Psoas muscle (tissue), 8 donors: ENCODE results near the gene SLCO2A1. TPM values are rescaled to one million over a fixed set of nuclear protein-coding genes. Genes with fewer than 3 reads are reported as not detected.
"Not testable (repeated sequence)": the region's sequence is repeated elsewhere in the genome, so short reads cannot be mapped to it uniquely, and the experiment has no call there.

Experiments
- ATAC-seq, 4 donors: fragments of 200-7000 bp; cut with Tn5 transposase; one replicate each; pipeline ENCODE4 v1.9.1; 2020; ENCODE audit warnings: moderate library complexity in 3 of 4, mild to moderate bottlenecking in 2 of 4
- DNase-seq, 2 donors: peaks; one replicate each; pipeline ENCODE4 v3.0.0-alpha.2; 2020
- H3K27ac ChIP-seq: fragments of 200-600 bp; one replicate; pipeline ENCODE4 v1.8.0; 2022
- H3K27me3 ChIP-seq, 3 donors: fragments of 200-600 bp in 1 of 3; one replicate each; pipeline versions ENCODE4 v1.6.1 to v1.8.0; 2013 to 2022; ENCODE audit warnings: low read length in 2 of 3, mild to moderate bottlenecking in 2 of 3, moderate library complexity in 1 of 3; ENCODE audit not compliant: insufficient read depth in 3 of 3
- H3K36me3 ChIP-seq, 2 donors: fragments of 200-600 bp in 1 of 2; one replicate each; pipeline versions ENCODE4 v1.6.1 to v1.8.0; 2013 to 2022; ENCODE audit warnings: low read depth in 1 of 2, mild to moderate bottlenecking in 1 of 2, moderate library complexity in 1 of 2; ENCODE audit not compliant: insufficient read depth in 1 of 2
- H3K4me1 ChIP-seq: fragments of 200-600 bp; one replicate; pipeline ENCODE4 v1.8.0; 2022
- H3K4me3 ChIP-seq: fragments of 200-600 bp; one replicate; pipeline ENCODE4 v1.8.0; 2022; ENCODE audit warnings: mild to moderate bottlenecking
- H3K9me3 ChIP-seq: fragments of 200-600 bp; one replicate; pipeline ENCODE4 v1.8.0; 2022
- WGBS, 3 donors: extraction: QIAGEN DNeasy Blood & Tissue Kit; methylation state at CpG; one replicate each; pipeline versions ENCODE4 v1.1.6 to v1.1.7; 2013; 5-methylcytosine and 5-hydroxymethylcytosine counted together
- intact Hi-C, 2 donors: fragments of 100-400 bp; cut with DNase I; formaldehyde crosslinking; loops; one replicate each; pipeline versions ENCODE4 v1.11.0 to v1.14.2; 2022
- polyA plus RNA-seq, 3 donors: library from polyadenylated mRNA; stranded (reverse); fragments of 200-250 nt; gene quantifications; one replicate each; pipeline ENCODE4 v1.2.3, GENCODE V29; 2013
- total RNA-seq, 4 donors: library from RNA; stranded (reverse); fragmentation: NEBNext Ultra II Directional in 2 of 4; extraction: Animal tissue kit (Norgen Biotek cat#: 25700) in 2 of 4; gene quantifications; one replicate each; pipeline versions ENCODE4 v1.2.1 to v1.2.4, GENCODE V29; 2021 to 2023
- TF ChIP-seq, protein P1 (sequence below): fragments of 200-600 bp; IDR thresholded peaks from one replicate; pipeline ENCODE4 v1.8.0; 2022; ENCODE audit warnings: antibody characterized with exemption
- donor health status: healthy with polysubstance abuse.
- donor health status: DM: no; HTN: no; CAD: no; lungs with moderate emphysema.
- donor health status: Bipolar disorder and iron deficiency.
- donor health status: healthy.
- donor health status: DM: yes; HTN: yes; CAD: no.
- donor health status: DM: no; HTN: no; CAD: no.
- donor health status: DM: no; HTN: no; CAD: no.
- donor health status: DM: yes; HTN: yes; CAD: no.

The SLCO2A1 gene
- total and polyA plus RNA-seq, 7 donors, result 0.72 to 5.2 (median 3.7) TPM

- no peaks in the 10 kb centered on the region for H3K9me3 ChIP-seq
- H3K4me1 ChIP-seq, result no peaks in the 10 kb centered on the region
- DNase-seq (no peak), ATAC-seq (no peak)
- peaks cover 0 to 3% (median 0%) of the 10 kb centered on the region in 3 donors for H3K27me3 ChIP-seq
- intact Hi-C loops, result no loop called here
- no peak overlapping the region for H3K4me3 ChIP-seq
- H3K36me3 ChIP-seq, result no peaks in the 10 kb centered on the region
- no peak overlapping the region for H3K27ac ChIP-seq
- 83 to 92% (median 85%) methylated on average over 10 of the region's 10 CpGs for WGBS, 3 donors
- TF ChIP-seq, protein P1, sequence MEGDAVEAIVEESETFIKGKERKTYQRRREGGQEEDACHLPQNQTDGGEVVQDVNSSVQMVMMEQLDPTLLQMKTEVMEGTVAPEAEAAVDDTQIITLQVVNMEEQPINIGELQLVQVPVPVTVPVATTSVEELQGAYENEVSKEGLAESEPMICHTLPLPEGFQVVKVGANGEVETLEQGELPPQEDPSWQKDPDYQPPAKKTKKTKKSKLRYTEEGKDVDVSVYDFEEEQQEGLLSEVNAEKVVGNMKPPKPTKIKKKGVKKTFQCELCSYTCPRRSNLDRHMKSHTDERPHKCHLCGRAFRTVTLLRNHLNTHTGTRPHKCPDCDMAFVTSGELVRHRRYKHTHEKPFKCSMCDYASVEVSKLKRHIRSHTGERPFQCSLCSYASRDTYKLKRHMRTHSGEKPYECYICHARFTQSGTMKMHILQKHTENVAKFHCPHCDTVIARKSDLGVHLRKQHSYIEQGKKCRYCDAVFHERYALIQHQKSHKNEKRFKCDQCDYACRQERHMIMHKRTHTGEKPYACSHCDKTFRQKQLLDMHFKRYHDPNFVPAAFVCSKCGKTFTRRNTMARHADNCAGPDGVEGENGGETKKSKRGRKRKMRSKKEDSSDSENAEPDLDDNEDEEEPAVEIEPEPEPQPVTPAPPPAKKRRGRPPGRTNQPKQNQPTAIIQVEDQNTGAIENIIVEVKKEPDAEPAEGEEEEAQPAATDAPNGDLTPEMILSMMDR, result no peak
Observed at GRCh38 chr3:134074001-134074789, 44.5 kb upstream of the SLCO2A1 start.

GRCh38 chr3:134073583-134073945 is 43.8 kb upstream of the SLCO2A1 start:
- H3K36me3 ChIP-seq, result no peaks in the 10 kb centered on the region
- H3K4me3 ChIP-seq, result no peak overlapping the region
- H3K27ac ChIP-seq, result no peak overlapping the region
- WGBS, 3 donors, result 94 to 95% (median 95%) methylated on average over 4 of the region's 4 CpGs
- DNase-seq, result no peak
- intact Hi-C loops, result no loop called here
- H3K4me1 ChIP-seq, result no peaks in the 10 kb centered on the region
- TF ChIP-seq, protein P1, result no peak
- no peaks in the 10 kb centered on the region for H3K9me3 ChIP-seq
- peaks cover 0 to 3% (median 0%) of the 10 kb centered on the region in 3 donors for H3K27me3 ChIP-seq
- ATAC-seq, result no peak

- intact Hi-C loops, result no loop called here
- no peak overlapping the region for H3K27ac ChIP-seq
- TF ChIP-seq, protein P1, result no peak
- WGBS, 3 donors, result 84 to 87% (median 87%) methylated on average over 15 of the region's 15 CpGs
- no peak overlapping the region for H3K4me3 ChIP-seq
- ATAC-seq (no peak), DNase-seq (no peak)
- H3K36me3 ChIP-seq, result no peaks in the 10 kb centered on the region
- H3K9me3 ChIP-seq, result no peaks in the 10 kb centered on the region
- H3K27me3 ChIP-seq, result peaks cover 0 to 3% (median 0%) of the 10 kb centered on the region in 3 donors
- no peaks in the 10 kb centered on the region for H3K4me1 ChIP-seq
Observed at GRCh38 chr3:134072881-134073582, 43.3 kb upstream of the SLCO2A1 start.

DNA sequence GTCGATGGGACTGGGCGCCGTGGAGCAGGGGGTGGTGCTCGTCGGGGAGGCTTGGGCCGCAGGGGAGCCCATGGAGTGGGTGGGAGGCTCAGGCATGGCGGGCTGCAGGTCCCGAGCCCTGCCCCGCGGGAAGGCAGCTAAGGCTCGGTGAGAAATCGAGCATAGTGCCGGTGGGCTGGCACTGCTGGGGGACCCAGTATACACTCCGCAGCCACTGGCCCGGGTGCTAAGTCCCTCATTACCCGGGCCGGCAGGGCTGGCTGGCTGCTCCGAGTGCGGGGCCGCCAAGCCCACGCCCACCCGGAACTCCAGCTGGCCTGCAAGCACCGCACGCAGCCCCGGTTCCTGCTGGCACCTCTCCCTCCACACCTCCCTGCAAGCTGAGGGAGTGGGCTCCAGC is 40.6 kb upstream of the SLCO2A1 start:
- H3K4me1 ChIP-seq, intact Hi-C loops, H3K27ac ChIP-seq, H3K27me3 ChIP-seq, DNase-seq, H3K9me3 ChIP-seq, H3K4me3 ChIP-seq, ATAC-seq, H3K36me3 ChIP-seq: not testable (repeated sequence)
- WGBS, 3 donors, result 63 to 77% (median 66%) methylated on average over 17 to 25 of the region's 25 CpGs

- H3K27me3 ChIP-seq, result peaks cover 0 to 3% (median 0%) of the 10 kb centered on the region in 3 donors
- TF ChIP-seq, protein P1, result no peak
- no peak for DNase-seq
- no peak overlapping the region for H3K4me3 ChIP-seq
- H3K9me3 ChIP-seq, result no peaks in the 10 kb centered on the region
- intact Hi-C loops, result no loop called here
- H3K27ac ChIP-seq, result no peak overlapping the region
- no peaks in the 10 kb centered on the region for H3K36me3 ChIP-seq
- WGBS, 3 donors, result 95 to 99% (median 95%) methylated on average over 7 of the region's 7 CpGs
- H3K4me1 ChIP-seq, result no peaks in the 10 kb centered on the region
- ATAC-seq, result no peak
Observed at GRCh38 chr3:134068429-134068828, 38.7 kb upstream of the SLCO2A1 start.
